Measurements from ENCODE around the gene FBF1.

The FBF1 gene

DNA sequence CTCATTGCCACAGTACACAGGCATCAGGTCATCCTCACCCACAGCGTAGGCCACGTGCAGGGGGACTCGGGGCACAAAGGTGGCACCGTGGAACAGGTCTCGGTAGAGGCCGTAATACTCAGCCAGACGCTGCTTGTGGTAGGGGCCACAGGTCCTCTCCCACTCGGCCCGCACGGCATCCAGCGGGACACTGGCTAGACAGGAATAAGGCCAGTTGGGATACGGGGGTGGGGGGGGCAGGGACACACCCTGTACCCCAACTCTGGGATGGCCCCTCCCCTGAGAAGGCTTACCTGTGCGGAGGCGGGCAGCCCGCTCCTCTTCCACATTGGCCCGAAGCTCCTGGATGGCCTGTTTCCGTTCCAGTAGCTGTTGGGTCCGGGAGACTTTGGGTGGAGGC lies 39.1 kb downstream of the FBF1 start:
- in situ Hi-C loops (cut with MboI; ENCODE audit: low pct_unique_long_range_greater_than_20kb, low sequenced_read_pairs, unreplicated experiment) = loop anchor here (10.0 to 25.0 kb wide), 2 partner anchors 103 to 411 kb away; partner anchors contain the start of genes CDK3 and QRICH2
- no peak for DNase-seq (ENCODE audit: low spot score)
- TF ChIP-seq, protein P1, sequence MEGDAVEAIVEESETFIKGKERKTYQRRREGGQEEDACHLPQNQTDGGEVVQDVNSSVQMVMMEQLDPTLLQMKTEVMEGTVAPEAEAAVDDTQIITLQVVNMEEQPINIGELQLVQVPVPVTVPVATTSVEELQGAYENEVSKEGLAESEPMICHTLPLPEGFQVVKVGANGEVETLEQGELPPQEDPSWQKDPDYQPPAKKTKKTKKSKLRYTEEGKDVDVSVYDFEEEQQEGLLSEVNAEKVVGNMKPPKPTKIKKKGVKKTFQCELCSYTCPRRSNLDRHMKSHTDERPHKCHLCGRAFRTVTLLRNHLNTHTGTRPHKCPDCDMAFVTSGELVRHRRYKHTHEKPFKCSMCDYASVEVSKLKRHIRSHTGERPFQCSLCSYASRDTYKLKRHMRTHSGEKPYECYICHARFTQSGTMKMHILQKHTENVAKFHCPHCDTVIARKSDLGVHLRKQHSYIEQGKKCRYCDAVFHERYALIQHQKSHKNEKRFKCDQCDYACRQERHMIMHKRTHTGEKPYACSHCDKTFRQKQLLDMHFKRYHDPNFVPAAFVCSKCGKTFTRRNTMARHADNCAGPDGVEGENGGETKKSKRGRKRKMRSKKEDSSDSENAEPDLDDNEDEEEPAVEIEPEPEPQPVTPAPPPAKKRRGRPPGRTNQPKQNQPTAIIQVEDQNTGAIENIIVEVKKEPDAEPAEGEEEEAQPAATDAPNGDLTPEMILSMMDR (IDR thresholded peaks at IDR 0.05; ENCODE audit: extremely low read depth, insufficient read depth, missing control alignments) = no peak

DNA sequence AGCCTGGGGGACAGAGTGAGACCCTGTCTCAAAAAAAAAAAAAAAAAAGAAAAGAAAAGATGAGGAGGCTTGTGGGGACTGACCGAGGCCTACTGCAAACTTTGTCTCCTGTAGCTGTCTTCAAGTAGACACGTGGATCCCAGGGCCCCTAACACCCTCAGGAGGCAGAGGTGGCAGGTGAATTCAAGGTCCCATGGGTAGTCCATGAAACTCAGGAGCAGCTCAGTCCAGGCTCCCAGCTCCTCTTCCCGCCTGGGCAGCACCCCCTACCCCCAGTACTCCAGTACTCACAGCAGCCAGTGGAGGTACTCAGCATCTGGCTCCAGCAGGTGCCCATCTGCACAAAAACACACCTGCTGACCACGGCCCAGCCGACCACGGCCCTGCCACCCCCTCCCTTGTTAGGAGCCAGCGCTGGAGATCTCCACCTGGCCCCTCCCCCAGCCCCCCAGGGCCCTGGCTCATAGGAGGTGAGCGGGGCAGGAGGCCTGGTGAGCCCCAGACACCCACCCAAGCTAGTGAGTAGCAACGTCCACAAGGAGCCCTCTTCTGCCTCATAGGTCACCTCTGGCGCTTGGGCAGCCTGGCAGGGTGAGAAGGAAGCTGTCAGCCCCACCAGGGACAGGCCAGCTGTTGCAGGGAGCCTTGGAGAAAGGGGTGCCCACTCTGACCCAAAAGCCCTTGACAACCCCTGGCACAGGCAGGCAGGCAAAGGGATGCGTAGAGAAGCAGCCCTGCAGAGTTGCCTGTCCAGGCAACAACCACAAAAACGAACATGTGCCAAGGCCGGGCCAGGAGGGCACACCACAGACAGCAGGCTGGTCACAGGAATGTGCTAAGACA lies 39.9 kb downstream of the FBF1 start:
- no peak for DNase-seq (ENCODE audit: low spot score)
- in situ Hi-C loops (cut with MboI; ENCODE audit: low pct_unique_long_range_greater_than_20kb, low sequenced_read_pairs, unreplicated experiment) = loop anchor here (10.0 to 25.0 kb wide), 2 partner anchors 104 to 411 kb away; partner anchors contain the start of genes CDK3 and QRICH2
- TF ChIP-seq, protein P1 (IDR thresholded peaks at IDR 0.05; ENCODE audit: extremely low read depth, insufficient read depth, missing control alignments) = no peak

DNA sequence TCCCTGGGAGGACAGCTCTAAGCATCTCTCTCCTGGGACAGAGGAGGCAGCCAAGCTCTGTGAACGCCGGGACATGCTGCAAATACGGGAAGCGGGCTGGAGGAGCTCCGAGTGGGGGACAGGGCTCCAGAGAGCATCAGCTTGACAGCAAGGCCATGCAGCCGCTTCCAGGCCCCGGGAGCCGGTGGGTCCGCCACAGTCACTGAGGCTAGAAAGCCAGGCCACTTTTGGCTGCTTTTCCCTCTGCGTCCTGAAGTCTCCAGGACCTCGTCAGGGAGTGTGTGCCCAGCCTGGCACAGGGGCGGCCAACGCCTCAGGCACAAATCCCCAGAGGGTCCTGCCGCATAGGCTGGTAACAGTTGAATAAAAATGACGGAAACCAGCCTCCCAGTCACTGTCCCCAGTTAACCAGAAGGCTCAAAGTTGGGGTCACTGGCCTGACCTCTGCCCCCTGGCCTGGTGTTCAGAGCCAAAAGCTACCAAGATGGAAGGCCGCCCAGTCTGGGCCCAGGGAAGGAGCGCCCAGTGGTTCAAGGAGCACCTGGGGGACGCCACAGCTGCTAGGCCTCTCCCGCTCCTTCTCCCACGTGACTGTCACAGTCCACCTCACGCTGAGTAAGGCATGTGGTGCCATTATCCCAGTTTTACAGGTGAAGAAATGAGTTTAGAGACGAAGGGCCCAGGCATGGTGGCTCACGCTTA lies 40.9 kb downstream of the FBF1 start:
- DNase-seq (ENCODE audit: low spot score) = no peak
- TF ChIP-seq, protein P1 (IDR thresholded peaks at IDR 0.05; ENCODE audit: extremely low read depth, insufficient read depth, missing control alignments) = no peak
- in situ Hi-C loops (cut with MboI; ENCODE audit: low pct_unique_long_range_greater_than_20kb, low sequenced_read_pairs, unreplicated experiment) = loop anchor here (10.0 to 25.0 kb wide), 2 partner anchors 105 to 412 kb away; partner anchors contain the start of genes CDK3 and QRICH2

DNA sequence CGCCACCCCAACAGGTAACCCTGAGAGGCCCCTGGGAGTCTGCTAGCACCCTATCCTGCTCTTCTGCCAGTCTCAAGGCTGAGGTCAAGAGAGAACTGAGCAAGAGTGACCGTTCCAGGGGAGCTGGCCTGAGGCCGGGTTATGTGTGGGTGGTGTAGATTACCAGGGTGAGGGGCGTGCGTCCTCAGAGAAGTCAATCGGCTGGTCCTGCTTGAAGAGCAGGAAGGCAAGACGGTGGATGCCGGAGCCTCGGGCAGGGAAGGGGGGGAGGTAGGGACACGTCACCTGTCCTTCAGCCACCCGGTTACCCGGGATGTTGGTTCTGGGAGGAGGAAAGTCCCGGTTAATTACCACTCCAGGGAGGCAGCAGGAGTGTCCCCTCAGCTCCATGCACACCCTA lies 41.5 kb downstream of the FBF1 start:
- DNase-seq (ENCODE audit: low spot score) = no peak
- TF ChIP-seq, protein P1 (IDR thresholded peaks at IDR 0.05; ENCODE audit: extremely low read depth, insufficient read depth, missing control alignments) = no peak
- in situ Hi-C loops (cut with MboI; ENCODE audit: low pct_unique_long_range_greater_than_20kb, low sequenced_read_pairs, unreplicated experiment) = no loop called here

DNA sequence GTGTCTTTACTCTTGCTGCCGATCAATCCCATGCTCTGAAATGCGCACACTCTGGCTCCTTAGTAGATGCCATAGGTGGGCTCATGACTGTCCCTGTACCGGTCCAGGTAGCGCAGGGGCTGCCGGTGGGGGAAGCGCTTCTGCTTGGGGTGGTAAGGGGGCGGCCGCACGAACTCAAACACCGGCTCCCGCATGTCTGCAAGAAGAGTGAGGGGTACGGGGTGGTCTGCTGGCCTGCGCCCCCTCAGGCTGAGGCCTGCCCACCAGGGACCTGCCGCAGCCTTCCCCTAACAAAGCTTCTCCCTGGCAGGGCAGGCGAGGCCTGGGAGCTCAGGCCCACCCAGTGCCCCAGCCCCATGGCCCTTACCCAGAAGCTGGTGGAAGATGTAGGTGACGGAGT lies 42.1 kb downstream of the FBF1 start:
- in situ Hi-C loops (cut with MboI; ENCODE audit: low pct_unique_long_range_greater_than_20kb, low sequenced_read_pairs, unreplicated experiment) = no loop called here
- no peak for DNase-seq (ENCODE audit: low spot score)

DNA sequence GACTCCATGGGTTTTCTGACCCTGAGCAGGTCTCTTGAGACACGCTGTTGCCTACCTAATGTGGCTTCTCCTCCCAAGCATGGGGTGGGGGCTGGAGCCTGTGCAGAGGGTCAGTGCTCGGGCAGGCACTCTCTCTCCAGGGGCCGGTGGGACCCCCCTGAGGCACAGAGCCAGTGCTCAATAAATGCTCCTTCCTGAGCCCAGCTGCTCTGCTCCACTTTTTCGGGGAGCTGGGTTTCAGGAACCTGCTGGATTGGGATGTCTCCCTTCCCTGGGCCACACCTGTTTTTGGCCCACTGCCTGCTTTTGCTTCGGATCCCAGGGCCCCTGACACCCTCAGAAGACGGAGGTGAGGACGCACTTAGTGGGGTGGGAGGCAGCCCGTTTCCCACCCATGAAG lies 42.8 kb downstream of the FBF1 start:
- TF ChIP-seq, protein P1 (IDR thresholded peaks at IDR 0.05; ENCODE audit: extremely low read depth, insufficient read depth, missing control alignments) = no peak
- DNase-seq (ENCODE audit: low spot score) = no peak
- in situ Hi-C loops (cut with MboI; ENCODE audit: low pct_unique_long_range_greater_than_20kb, low sequenced_read_pairs, unreplicated experiment) = no loop called here

More for the DNA sequence above, 42.1 kb downstream of the FBF1 start:
- TF ChIP-seq, protein P1 (IDR thresholded peaks at IDR 0.05; ENCODE audit: extremely low read depth, insufficient read depth, missing control alignments) = no peak

All from GM13977 (cell line).